Brain microvascular endothelial cell (primary cell): ENCODE data around the gene PGBD2.
"Not testable (repeated sequence)": the region's sequence is repeated elsewhere in the genome, so short reads cannot be mapped to it uniquely, and the experiment has no call there.

Source experiments
- DNase-seq: peaks from one replicate; pipeline ENCODE4 v3.0.0-alpha.2; 2020
- H3K27ac ChIP-seq: fragments of 250-450 bp; sonication (Bioruptor Pico); 2 replicates; pipeline ENCODE4 v1.5.1; 2020; ENCODE audit warnings: mild to moderate bottlenecking, moderate library complexity
- H3K27me3 ChIP-seq: fragments of 250-450 bp; sonication (Bioruptor Pico); replicated peaks from 2 replicates; pipeline ENCODE4 v1.5.1; 2020; ENCODE audit warnings: mild to moderate bottlenecking
- H3K36me3 ChIP-seq: fragments of 250-450 bp; sonication (Bioruptor Pico); replicated peaks from 2 replicates; pipeline ENCODE4 v1.5.1; 2020; ENCODE audit warnings: mild to moderate bottlenecking
- H3K4me3 ChIP-seq: 2 replicates; pipeline ENCODE4 v1.5.1; 2011; ENCODE audit warnings: low read depth, mild to moderate bottlenecking, control low read depth, low read length, moderate library complexity
- CTCF ChIP-seq: IDR thresholded peaks from 2 replicates; pipeline ENCODE4 v1.5.1; 2011; ENCODE audit warnings: low read depth, mild to moderate bottlenecking, moderate library complexity, low read length, control low read depth, inconsistent platforms; ENCODE audit errors: missing control alignments
- in situ Hi-C: cut with HindIII; loops from 2 replicates; pipeline ENCODE4 v1.10.0; 2017; ENCODE audit warnings: low sequenced_read_pairs, low pct_ligation_motif_present

PGBD2 gene

GRCh38 chr1:248884632-248885295 lies 21.3 kb upstream of the PGBD2 start:
- no peak for DNase-seq
- no peaks in the 10 kb centered on the region for H3K36me3 ChIP-seq
- TF ChIP-seq CTCF: peak; percentile 28
- peaks cover 2% of the 10 kb centered on the region for H3K27me3 ChIP-seq
- H3K27ac ChIP-seq: no peak overlapping the region
- in situ Hi-C loops: no loop called here
- no peak overlapping the region for H3K4me3 ChIP-seq

- H3K27me3 ChIP-seq: peaks cover 2% of the 10 kb centered on the region
Observed at GRCh38 chr1:248885646-248886045, 20.4 kb upstream of the PGBD2 start.

GRCh38 chr1:248886237-248886895 lies 19.7 kb upstream of the PGBD2 start:
- in situ Hi-C loops: no loop called here
- Histone ChIP-seq H3K27me3 (no peaks in the 10 kb centered on the region), H3K27ac (no peak overlapping the region), H3K4me3 (no peak overlapping the region), H3K36me3 (no peaks in the 10 kb centered on the region)
- no peak for TF ChIP-seq CTCF
- no peak for DNase-seq

More at GRCh38 chr1:248885646-248886045, 20.4 kb upstream of the PGBD2 start:
- TF ChIP-seq CTCF: no peak
- Histone ChIP-seq H3K27ac (no peak overlapping the region), H3K4me3 (no peak overlapping the region), H3K36me3 (no peaks in the 10 kb centered on the region)
- in situ Hi-C loops: no loop called here
- no peak for DNase-seq

- H3K27ac ChIP-seq, DNase-seq, H3K4me3 ChIP-seq, H3K36me3 ChIP-seq, in situ Hi-C loops, H3K27me3 ChIP-seq: not testable (repeated sequence)
Observed at GRCh38 chr1:248889914-248890243, 16.2 kb upstream of the PGBD2 start.

GRCh38 chr1:248890549-248891498 lies 15.2 kb upstream of the PGBD2 start:
- Histone ChIP-seq H3K36me3 (no peaks in the 10 kb centered on the region), H3K4me3 (no peak overlapping the region), H3K27ac (no peak overlapping the region), H3K27me3 (no peaks in the 10 kb centered on the region)
- DNase-seq: no peak
- TF ChIP-seq CTCF: no peak
- in situ Hi-C loops: no loop called here

GRCh38 chr1:248891758-248892157 lies 14.3 kb upstream of the PGBD2 start:
- no peaks in the 10 kb centered on the region for H3K27me3 ChIP-seq
- H3K27ac ChIP-seq: no peak overlapping the region
- TF ChIP-seq CTCF: no peak
- no peak overlapping the region for H3K4me3 ChIP-seq
- DNase-seq: no peak
- in situ Hi-C loops: no loop called here
- no peaks in the 10 kb centered on the region for H3K36me3 ChIP-seq
